RWPE2 (cell line): ENCODE data around the gene ANKRD28.

Source experiments
- ATAC-seq: fragments of 200-7000 bp; cut with Tn5 transposase; 3 replicates; pipeline ENCODE4 v1.9.1; 2021; ENCODE audit warnings: low read depth
- DNase-seq: peaks from one replicate; pipeline ENCODE4 v3.0.0-alpha.2; 2020; ENCODE audit warnings: low spot score
- H3K27ac ChIP-seq: fragments of 450-650 bp; 2 replicates; pipeline ENCODE4 v1.5.1; 2017; ENCODE audit warnings: mild to moderate bottlenecking; ENCODE audit not compliant: poor library complexity, severe bottlenecking
- H3K27me3 ChIP-seq: fragments of 250-450 bp; sonication (Bioruptor Pico); 2 replicates; pipeline ENCODE4 v1.5.1; 2021; ENCODE audit warnings: mild to moderate bottlenecking, moderate library complexity; ENCODE audit not compliant: insufficient read depth, poor library complexity, severe bottlenecking
- H3K36me3 ChIP-seq: fragments of 250-450 bp; sonication (Bioruptor Pico); 2 replicates; pipeline ENCODE4 v1.5.1; 2020; ENCODE audit warnings: low read depth, mild to moderate bottlenecking, moderate library complexity
- H3K4me1 ChIP-seq: fragments of 250-450 bp; sonication (Bioruptor Pico); 2 replicates; pipeline ENCODE4 v1.5.1; 2021; ENCODE audit warnings: mild to moderate bottlenecking, moderate library complexity; ENCODE audit not compliant: insufficient read depth, poor library complexity, severe bottlenecking
- H3K4me3 ChIP-seq: fragments of 250-450 bp; sonication (Bioruptor Pico); 2 replicates; pipeline ENCODE4 v1.5.1; 2021; ENCODE audit warnings: mild to moderate bottlenecking, moderate library complexity; ENCODE audit not compliant: severe bottlenecking
- H3K9me3 ChIP-seq: fragments of 250-450 bp; sonication (Bioruptor Pico); 2 replicates; pipeline ENCODE4 v1.5.1; 2021; ENCODE audit warnings: mild to moderate bottlenecking, moderate library complexity; ENCODE audit not compliant: severe bottlenecking
- CTCF ChIP-seq: fragments of 450-650 bp; IDR thresholded peaks from one replicate; pipeline ENCODE4 v1.5.1; 2017; ENCODE audit warnings: mild to moderate bottlenecking, moderate library complexity; ENCODE audit not compliant: poor library complexity, severe bottlenecking

ANKRD28 gene

GRCh38 chr3:15651396-15651795 lies 146.4 kb downstream of the ANKRD28 start:
- no peak overlapping the region for H3K27ac ChIP-seq
- TF ChIP-seq CTCF: no peak
- H3K4me3 ChIP-seq: no peak overlapping the region
- DNase-seq: no peak
- no peaks in the 10 kb centered on the region for H3K27me3 ChIP-seq
- H3K9me3 ChIP-seq: no peaks in the 10 kb centered on the region
- peaks cover 22% of the 10 kb centered on the region for H3K4me1 ChIP-seq
- H3K36me3 ChIP-seq: no peaks in the 10 kb centered on the region
- no peak for ATAC-seq

- Histone ChIP-seq H3K9me3 (no peaks in the 10 kb centered on the region), H3K27me3 (no peaks in the 10 kb centered on the region), H3K4me1 (peaks cover 34% of the 10 kb centered on the region), H3K4me3 (no peak overlapping the region), H3K36me3 (no peaks in the 10 kb centered on the region), H3K27ac (peak overlapping the region; percentile 99)
- no peak for DNase-seq
- TF ChIP-seq CTCF: no peak
- no peak for ATAC-seq
These were observed 147.9 kb downstream of the ANKRD28 start for GRCh38 chr3:15649858-15650257.

- Histone ChIP-seq H3K27ac (peak overlapping the region; percentile 99), H3K4me1 (peaks cover 34% of the 10 kb centered on the region), H3K9me3 (no peaks in the 10 kb centered on the region), H3K36me3 (no peaks in the 10 kb centered on the region), H3K4me3 (no peak overlapping the region), H3K27me3 (no peaks in the 10 kb centered on the region)
- no peak for TF ChIP-seq CTCF
- ATAC-seq: no peak
- no peak for DNase-seq
These were observed 148.4 kb downstream of the ANKRD28 start for GRCh38 chr3:15649341-15649740.

GRCh38 chr3:15647611-15648167 lies 150.1 kb downstream of the ANKRD28 start:
- peak overlapping the region; percentile 99 for H3K27ac ChIP-seq
- H3K9me3 ChIP-seq: no peaks in the 10 kb centered on the region
- peaks cover 34% of the 10 kb centered on the region for H3K4me1 ChIP-seq
- no peak for DNase-seq
- H3K4me3 ChIP-seq: no peak overlapping the region
- peak; percentile 27; the same call in 2 of the 3 replicates for ATAC-seq
- no peaks in the 10 kb centered on the region for H3K27me3 ChIP-seq
- no peak for TF ChIP-seq CTCF
- H3K36me3 ChIP-seq: no peaks in the 10 kb centered on the region

- Histone ChIP-seq H3K4me1 (peaks cover 34% of the 10 kb centered on the region), H3K36me3 (no peaks in the 10 kb centered on the region), H3K27me3 (no peaks in the 10 kb centered on the region), H3K9me3 (no peaks in the 10 kb centered on the region), H3K27ac (peak overlapping the region; percentile 99), H3K4me3 (no peak overlapping the region)
- DNase-seq: peak; percentile 94
- ATAC-seq: peak; percentile 85
- TF ChIP-seq CTCF: no peak
These were observed 150.8 kb downstream of the ANKRD28 start for GRCh38 chr3:15646851-15647511.
